Stomach (tissue), 4 donors: ENCODE results near the gene HECA.
"Not testable (repeated sequence)": the region's sequence is repeated elsewhere in the genome, so short reads cannot be mapped to it uniquely, and the experiment has no call there.

Experiments
- EP300 ChIP-seq: sonication (generic); formaldehyde crosslinking; IDR thresholded peaks from one replicate; pipeline ENCODE4 v1.6.1; 2017; ENCODE audit warnings: antibody characterized with exemption
- POLR2A ChIP-seq, 4 donors: fragments of 450-650 bp; IDR thresholded peaks; one replicate each; pipeline ENCODE4 v1.6.1; 2016; ENCODE audit warnings: antibody characterized with exemption in 4 of 4, control low read depth in 2 of 4, mild to moderate bottlenecking in 1 of 4, moderate library complexity in 1 of 4
- POLR2AphosphoS5 ChIP-seq, 3 donors: sonication (generic); formaldehyde crosslinking; IDR thresholded peaks; one replicate each; pipeline ENCODE4 v1.6.1; 2016; ENCODE audit warnings: antibody characterized with exemption in 3 of 3
- TF ChIP-seq, protein P1 (sequence below), 7 experiments: fragments of 450-650 bp in 4 of 7; fragments of 200-600 bp in 3 of 7; sonication (generic) in 3 of 7; IDR thresholded peaks; one replicate each; pipeline ENCODE4 v1.5.1; 2016 to 2019; ENCODE audit warnings: antibody characterized with exemption in 7 of 7, control low read depth in 2 of 7, mild to moderate bottlenecking in 1 of 7

DNA sequence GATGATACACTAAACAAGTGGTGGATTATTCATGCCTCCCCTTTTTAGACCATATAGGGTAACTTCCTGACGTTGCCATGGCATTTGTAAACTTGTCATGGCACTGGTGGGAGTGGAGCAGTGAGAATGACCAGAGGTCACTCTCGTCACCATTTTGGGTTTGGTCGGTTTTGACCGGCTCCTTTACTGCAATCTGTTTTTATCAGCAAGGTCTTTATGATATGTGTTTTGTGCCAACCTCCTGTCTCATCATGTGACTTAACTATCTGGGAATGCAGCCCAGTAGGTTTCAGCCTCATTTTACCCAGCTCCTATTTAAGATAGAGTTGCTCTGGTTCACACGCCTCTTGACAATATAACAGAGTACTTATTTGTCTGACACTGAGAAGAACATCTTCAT, 22.2 kb downstream of the HECA start:
- TF ChIP-seq, protein P1, sequence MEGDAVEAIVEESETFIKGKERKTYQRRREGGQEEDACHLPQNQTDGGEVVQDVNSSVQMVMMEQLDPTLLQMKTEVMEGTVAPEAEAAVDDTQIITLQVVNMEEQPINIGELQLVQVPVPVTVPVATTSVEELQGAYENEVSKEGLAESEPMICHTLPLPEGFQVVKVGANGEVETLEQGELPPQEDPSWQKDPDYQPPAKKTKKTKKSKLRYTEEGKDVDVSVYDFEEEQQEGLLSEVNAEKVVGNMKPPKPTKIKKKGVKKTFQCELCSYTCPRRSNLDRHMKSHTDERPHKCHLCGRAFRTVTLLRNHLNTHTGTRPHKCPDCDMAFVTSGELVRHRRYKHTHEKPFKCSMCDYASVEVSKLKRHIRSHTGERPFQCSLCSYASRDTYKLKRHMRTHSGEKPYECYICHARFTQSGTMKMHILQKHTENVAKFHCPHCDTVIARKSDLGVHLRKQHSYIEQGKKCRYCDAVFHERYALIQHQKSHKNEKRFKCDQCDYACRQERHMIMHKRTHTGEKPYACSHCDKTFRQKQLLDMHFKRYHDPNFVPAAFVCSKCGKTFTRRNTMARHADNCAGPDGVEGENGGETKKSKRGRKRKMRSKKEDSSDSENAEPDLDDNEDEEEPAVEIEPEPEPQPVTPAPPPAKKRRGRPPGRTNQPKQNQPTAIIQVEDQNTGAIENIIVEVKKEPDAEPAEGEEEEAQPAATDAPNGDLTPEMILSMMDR (IDR thresholded peaks at IDR 0.05) = not testable (repeated sequence)
- TF ChIP-seq POLR2A (IDR thresholded peaks at IDR 0.05); POLR2AphosphoS5 (IDR thresholded peaks at IDR 0.05); EP300: not testable (repeated sequence)
